SH-SY5Y (cell line): ENCODE data around the gene RIT2.

Experiments used
- GATA2 ChIP-seq: IDR thresholded peaks from 2 replicates; pipeline ENCODE4 v1.6.1; 2011; ENCODE audit warnings: mild to moderate bottlenecking, low read depth, low read length
- GATA3 ChIP-seq: IDR thresholded peaks from 2 replicates; pipeline ENCODE4 v1.6.1; 2011; ENCODE audit warnings: low read depth, mild to moderate bottlenecking, low read length, moderate library complexity

- TF ChIP-seq GATA2 (no peak), GATA3 (no peak)
These were observed 206.4 kb downstream of the RIT2 start for GRCh38 chr18:42909095-42909494.
